Gastroesophageal sphincter (tissue), 3 donors: ENCODE data around the gene GSTCD.

Experiments
- CTCF ChIP-seq, 4 experiments: fragments of 200-600 bp in 2 of 4; fragments of 450-650 bp in 2 of 4; sonication (generic) in 1 of 4; IDR thresholded peaks; one replicate each; pipeline ENCODE4 v1.5.1; 2017 to 2019; ENCODE audit warnings: antibody characterized with exemption in 4 of 4, mild to moderate bottlenecking in 2 of 4, moderate library complexity in 2 of 4
- EP300 ChIP-seq: sonication (generic); formaldehyde crosslinking; IDR thresholded peaks from one replicate; pipeline ENCODE4 v1.6.1; 2017; ENCODE audit warnings: antibody characterized with exemption, mild to moderate bottlenecking
- POLR2A ChIP-seq, 2 donors: fragments of 450-650 bp; IDR thresholded peaks; one replicate each; pipeline ENCODE4 v1.6.1; 2017; ENCODE audit warnings: antibody characterized with exemption in 2 of 2, mild to moderate bottlenecking in 2 of 2, moderate library complexity in 1 of 2
- POLR2AphosphoS5 ChIP-seq: sonication (generic); formaldehyde crosslinking; IDR thresholded peaks from one replicate; pipeline ENCODE4 v1.6.1; 2017; ENCODE audit warnings: antibody characterized with exemption

GRCh38 chr4:105815701-105816100 is 107.1 kb downstream of the GSTCD start:
- no peak for TF ChIP-seq CTCF (IDR thresholded peaks at IDR 0.05)
- no peak for TF ChIP-seq POLR2A (IDR thresholded peaks at IDR 0.05)
- no peak for TF ChIP-seq POLR2AphosphoS5
- TF ChIP-seq EP300, result no peak
